ENCODE measurements around the gene ZNF26. TPM values are rescaled to one million over a fixed set of nuclear protein-coding genes. Genes with fewer than 3 reads are reported as not detected.

ZNF26 gene
- total RNA-seq, 2 donors from 2014 or later, result 8.4 to 8.5 TPM

DNA sequence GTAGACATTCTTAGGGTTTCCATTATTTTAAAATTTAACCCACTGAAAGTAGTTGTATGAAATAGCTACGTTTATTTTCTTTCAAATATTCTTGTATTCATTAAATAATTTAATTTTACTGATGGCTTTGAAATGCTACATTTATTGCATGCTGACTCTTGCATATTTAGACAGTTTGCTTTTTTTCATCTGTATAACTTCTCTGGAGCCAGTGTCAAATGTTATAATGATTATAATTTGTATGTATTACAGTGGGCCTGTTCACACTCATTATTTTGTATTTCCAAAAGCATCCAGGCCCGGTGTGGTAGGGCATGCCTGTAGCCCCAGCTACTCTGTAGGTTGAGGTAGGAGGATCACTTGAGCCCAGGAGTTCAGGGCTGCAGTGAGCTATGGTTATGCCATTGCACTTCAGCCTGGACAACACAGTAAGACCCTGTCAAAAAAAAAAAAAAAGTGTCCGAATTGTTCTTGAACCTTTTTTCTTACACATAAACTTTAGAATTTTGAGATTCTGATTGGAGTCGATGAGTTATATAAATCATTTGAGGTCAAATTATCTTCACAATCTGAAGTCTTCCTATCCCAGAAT lies 52.0 kb downstream of the ZNF26 start:
- DNase-seq (no peak), ATAC-seq (no peak)
- intact Hi-C loops (cut with DNase I, micrococcal nuclease), result no loop called here

DNA sequence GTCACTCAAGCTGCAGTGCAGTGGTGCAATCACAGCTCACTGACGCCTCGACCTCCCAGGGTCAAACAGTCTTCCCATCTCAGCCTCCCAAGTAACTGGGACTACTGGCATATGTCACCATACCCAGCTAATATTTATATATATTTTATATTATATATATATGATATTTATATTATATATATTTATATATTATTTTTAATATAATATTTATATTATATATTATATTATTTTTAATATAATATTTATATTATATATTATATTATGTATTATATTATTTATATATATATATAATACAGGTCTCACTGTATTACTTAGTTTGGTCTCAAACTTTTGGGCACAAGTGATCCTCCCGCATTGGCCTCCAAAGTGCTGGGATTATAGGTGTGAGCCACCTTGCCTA lies 60.5 kb downstream of the ZNF26 start:
- intact Hi-C loops (cut with DNase I, micrococcal nuclease), result no loop called here
- DNase-seq (no peak), ATAC-seq (no peak)

DNA sequence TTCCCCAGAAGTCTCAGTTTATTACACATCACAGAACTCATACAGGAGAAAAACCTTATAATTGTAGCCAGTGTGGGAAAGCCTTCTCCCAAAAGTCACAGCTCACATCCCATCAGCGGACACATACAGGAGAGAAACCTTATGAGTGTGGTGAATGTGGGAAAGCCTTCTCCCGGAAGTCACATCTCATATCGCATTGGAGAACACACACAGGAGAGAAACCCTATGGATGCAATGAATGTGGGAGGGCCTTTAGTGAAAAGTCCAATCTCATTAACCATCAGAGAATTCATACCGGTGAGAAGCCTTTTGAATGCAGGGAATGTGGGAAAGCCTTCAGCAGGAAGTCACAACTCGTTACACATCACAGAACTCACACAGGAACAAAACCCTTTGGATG lies 71.3 kb downstream of the ZNF26 start:
- intact Hi-C loops (cut with DNase I, micrococcal nuclease), result no loop called here
- ATAC-seq (no peak), DNase-seq (no peak)

DNA sequence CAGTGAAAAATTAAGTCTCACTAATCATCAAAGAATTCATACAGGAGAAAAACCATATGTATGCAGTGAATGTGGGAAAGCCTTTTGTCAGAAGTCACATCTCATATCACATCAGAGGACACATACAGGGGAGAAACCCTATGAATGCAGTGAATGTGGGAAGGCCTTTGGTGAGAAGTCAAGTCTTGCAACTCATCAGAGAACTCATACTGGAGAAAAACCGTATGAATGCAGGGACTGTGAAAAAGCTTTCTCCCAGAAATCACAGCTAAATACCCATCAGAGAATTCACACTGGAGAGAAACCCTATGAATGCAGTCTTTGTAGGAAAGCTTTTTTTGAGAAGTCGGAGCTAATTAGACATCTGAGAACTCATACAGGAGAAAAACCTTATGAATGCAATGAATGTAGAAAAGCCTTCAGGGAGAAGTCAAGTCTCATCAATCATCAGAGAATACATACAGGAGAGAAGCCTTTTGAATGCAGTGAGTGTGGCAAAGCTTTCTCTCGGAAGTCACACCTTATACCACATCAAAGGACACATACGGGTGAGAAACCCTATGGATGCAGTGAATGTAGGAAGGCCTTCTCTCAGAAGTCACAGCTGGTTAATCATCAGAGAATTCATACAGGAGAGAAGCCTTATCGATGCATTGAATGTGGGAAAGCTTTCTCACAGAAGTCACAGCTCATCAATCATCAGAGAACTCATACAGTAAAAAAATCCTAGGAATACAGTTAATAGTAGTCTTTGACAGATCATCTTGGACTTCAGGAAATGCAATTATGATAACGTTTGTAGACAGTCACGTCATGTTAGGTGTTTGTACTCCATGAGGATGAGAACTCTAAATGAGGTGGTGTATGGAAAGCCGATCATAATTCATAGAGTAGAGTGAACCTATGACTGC lies 72.3 kb downstream of the ZNF26 start:
- intact Hi-C loops (cut with DNase I, micrococcal nuclease), result no loop called here
- DNase-seq (no peak), ATAC-seq (no peak)

DNA sequence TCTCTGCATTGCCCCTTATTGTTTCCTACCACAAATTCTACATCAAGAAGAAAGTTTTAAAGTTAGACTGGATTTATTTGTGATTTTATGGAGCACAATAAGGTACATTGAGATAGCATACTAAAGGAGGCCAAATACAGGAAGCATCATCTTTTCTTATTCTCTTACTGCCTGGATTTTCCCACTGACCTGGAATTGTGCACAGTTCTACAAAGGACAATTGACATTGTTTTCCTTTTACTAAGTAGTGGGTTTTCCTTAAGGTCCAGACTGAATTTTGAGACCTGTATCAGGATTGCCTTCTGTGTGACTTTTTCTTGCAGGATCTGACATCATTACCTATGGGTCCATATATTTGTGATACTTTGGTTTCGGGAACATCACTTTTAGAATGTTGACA lies 75.8 kb downstream of the ZNF26 start:
- ATAC-seq (no peak), DNase-seq (no peak)
- intact Hi-C loops (cut with DNase I, micrococcal nuclease), result no loop called here

DNA sequence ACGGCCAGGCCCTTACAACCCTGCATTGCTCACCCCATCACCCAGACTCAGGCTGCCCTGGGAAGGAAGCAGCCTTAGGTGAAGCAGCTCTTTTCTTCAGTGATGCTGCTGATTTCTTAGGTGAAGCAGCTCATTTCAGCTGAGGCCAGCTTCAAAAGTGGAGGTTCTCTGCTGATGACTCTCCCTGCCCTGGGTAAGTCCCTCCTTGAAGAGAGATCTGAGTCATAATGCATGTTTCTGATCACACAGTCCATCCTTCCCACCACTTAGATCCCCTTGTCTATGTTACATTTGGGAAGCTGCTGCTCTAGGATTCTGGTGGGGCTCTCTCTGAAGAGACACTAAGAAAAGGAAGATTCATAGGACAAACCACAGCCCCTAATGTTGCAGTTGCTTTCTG lies 77.4 kb downstream of the ZNF26 start:
- no peak for ATAC-seq
- intact Hi-C loops (cut with DNase I, micrococcal nuclease), result no loop called here
- no peak for DNase-seq

DNA sequence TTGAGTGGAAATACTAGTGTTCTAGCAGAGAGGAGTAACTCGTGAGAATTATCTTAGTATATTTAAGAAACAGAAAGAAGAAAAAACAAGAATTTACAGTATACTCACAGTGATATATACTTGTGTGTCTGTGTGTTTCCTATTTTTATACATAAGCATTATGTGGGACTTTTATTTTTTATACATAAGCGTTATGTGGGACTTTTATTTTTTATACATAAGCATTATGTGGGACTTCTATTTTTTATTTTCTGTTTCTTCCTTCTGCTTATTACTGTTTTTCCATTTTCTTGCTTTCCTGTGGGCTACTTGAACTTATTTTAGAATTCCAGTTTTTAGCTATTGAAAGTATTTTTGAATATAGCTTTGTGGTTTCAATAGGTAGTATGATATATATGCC lies 87.7 kb downstream of the ZNF26 start:
- intact Hi-C loops (cut with DNase I, micrococcal nuclease), result no loop called here
- DNase-seq, result no peak
- no peak for ATAC-seq

Other genes starting within 250 kb of the ZNF26 start
- 10 to 100 TPM; 41.2 to 50.0 TPM for gene ANKLE2, start 224.5 kb upstream of the ZNF26 start, total RNA-seq
- gene GOLGA3, start 157.5 kb upstream of the ZNF26 start, total RNA-seq, result 10 to 100 TPM; 81.4 to 88.6 TPM
- gene CHFR, start 98.8 kb upstream of the ZNF26 start, total RNA-seq, result 10 to 100 TPM; 50.4 to 58.2 TPM
- 10 to 100 TPM in 1 of 2 donors, 1 to 10 TPM in 1; 8.6 to 10.8 TPM for gene ZNF605, start 30.1 kb upstream of the ZNF26 start, total RNA-seq
- gene ZNF84, start 51.1 kb downstream of the ZNF26 start, total RNA-seq, result 10 to 100 TPM; 12.8 to 16.9 TPM
- 10 to 100 TPM; 10.6 to 11.6 TPM for gene ZNF140, start 94.6 kb downstream of the ZNF26 start, total RNA-seq
- 1 to 10 TPM; 1.4 to 1.6 TPM for gene ZNF891, start 143.9 kb downstream of the ZNF26 start, total RNA-seq
- gene ZNF10, start 144.3 kb downstream of the ZNF26 start, total RNA-seq, result 1 to 10 TPM; 3.5 to 7.5 TPM
- gene ZNF268, start 195.1 kb downstream of the ZNF26 start, total RNA-seq, result 10 to 100 TPM; 13.0 to 15.7 TPM
- not detected for gene ANHX, start 249.5 kb downstream of the ZNF26 start, total RNA-seq

All from left colon (tissue), 2 donors.